Measurements from ENCODE around the gene APOA5.
"Not testable (repeated sequence)": the region's sequence is repeated elsewhere in the genome, so short reads cannot be mapped to it uniquely, and the experiment has no call there.

Gene APOA5

DNA sequence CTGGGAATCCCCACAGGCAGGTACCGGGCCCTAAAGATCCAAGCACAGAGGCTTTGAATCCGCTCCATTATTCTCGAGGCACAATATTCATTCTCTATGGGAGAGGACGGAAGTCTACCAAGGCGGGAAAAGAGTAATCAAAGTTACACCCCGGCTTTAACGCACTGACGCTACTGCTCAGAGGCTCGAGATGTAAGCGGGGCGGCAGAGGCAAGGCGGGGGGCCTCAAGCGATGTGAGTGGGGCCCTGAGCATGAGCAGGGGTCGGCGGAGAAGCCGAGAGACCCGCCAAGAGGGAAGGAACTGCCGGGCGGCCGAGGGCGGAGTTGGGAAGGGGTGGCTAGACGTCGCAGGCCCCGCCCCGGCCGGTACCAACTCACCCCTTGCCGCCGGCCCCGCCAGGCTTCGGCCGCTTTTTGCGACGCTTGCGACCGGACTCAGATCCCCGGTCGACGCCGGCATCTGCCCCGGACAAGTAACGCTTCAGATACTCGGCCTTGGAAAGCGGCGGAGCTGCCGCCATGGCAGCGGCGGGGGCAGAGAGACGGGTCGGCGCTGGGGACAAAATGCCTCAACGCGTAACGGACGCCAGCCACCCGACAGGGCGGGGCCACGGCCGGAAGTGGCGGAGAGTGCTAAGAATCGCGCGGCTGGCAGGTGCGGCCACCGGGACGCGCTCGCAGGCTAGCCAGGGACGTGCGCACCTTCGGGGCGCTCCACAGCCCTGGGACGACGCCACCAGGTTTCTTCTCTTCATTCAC is 19.1 kb downstream of the APOA5 start, which contains the start of gene BUD13:
Gene BUD13, minus strand, starts transcription at position 545 of the 760 bp plus-strand sequence. Its CDS starts 23 bp downstream, at position 522.
- peak; percentile 97 for DNase-seq

GRCh38 chr11:116771935-116772334 is 19.7 kb downstream of the APOA5 start:
- DNase-seq: peak; percentile 18

DNA sequence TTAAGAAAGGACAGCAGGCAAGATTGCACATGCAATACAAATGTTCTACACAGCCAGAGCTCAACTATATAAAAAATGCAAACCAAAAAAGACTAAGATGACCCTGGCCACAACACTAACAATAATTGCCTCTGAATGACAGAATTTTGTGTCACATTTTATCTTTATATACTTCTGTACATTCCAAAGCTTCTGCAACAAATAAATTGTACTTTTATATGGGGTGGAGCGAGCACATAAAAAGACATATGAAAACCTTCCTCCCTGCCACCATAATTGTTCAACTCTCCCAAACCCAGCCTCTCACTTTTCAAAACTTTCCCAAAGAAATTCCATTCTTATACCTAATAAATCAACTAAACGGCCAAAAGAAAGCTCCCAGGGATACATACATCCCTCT is 29.5 kb downstream of the APOA5 start:
- DNase-seq: no peak

- DNase-seq: not testable (repeated sequence)
These were observed 35.6 kb downstream of the APOA5 start for GRCh38 chr11:116756044-116756443.

GRCh38 chr11:116750070-116750718 is 41.5 kb downstream of the APOA5 start:
- DNase-seq: no peak

GRCh38 chr11:116742104-116742503 is 49.6 kb downstream of the APOA5 start:
- DNase-seq: no peak

DNA sequence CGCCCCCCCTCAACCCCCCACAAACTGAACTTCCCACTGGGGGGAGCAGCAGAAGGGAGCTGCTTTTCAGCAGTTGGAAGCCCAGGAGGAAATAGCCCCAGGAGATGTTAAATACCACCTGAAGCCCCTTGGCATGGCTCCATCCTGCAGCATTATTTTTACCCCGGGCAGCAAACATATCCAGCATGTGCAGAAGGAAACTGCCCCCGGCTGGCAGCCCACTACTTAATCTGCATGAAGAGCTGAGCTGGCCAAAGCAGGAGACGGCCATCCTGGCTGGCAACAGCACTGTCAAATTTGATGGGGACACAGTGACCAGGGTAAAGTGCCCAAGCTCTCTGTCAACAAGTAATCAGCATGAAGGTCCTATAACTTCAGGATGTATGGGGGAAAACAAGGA is 50.9 kb downstream of the APOA5 start:
- DNase-seq: peak; percentile 81

All from NCI-H69 (cell line).